Osteoblast (primary cell): ENCODE measurements around the gene SUGCT. TPM values are rescaled to one million over a fixed set of nuclear protein-coding genes. Genes with fewer than 3 reads are reported as not detected.
"Not testable (repeated sequence)": the region's sequence is repeated elsewhere in the genome, so short reads cannot be mapped to it uniquely, and the experiment has no call there.

Source experiments
- DNase-seq: peaks from one replicate; pipeline ENCODE4 v3.0.0; 2011; ENCODE audit warnings: low spot score, mixed read lengths; ENCODE audit not compliant: insufficient read length; ENCODE audit errors: missing footprints
- H2AFZ ChIP-seq: 2 replicates; pipeline ENCODE4 v1.6.0; 2011; ENCODE audit warnings: mild to moderate bottlenecking, low read length
- H3K27ac ChIP-seq: 2 replicates; pipeline ENCODE4 v1.5.1; 2011; ENCODE audit warnings: mild to moderate bottlenecking, low read depth, low read length, moderate library complexity
- H3K27me3 ChIP-seq: 2 replicates; pipeline ENCODE4 v1.6.0; 2012; ENCODE audit warnings: mild to moderate bottlenecking, control low read depth, inconsistent platforms, low read length, moderate library complexity; ENCODE audit not compliant: insufficient read depth
- H3K36me3 ChIP-seq: 2 replicates; pipeline ENCODE4 v1.5.1; 2011; ENCODE audit warnings: mild to moderate bottlenecking, low read length, control low read depth, moderate library complexity; ENCODE audit not compliant: insufficient read depth
- H3K4me1 ChIP-seq: 2 replicates; pipeline ENCODE4 v1.5.1; 2011; ENCODE audit warnings: mild to moderate bottlenecking, low read length, control low read depth, moderate library complexity; ENCODE audit not compliant: insufficient read depth
- H3K4me2 ChIP-seq: 2 replicates; pipeline ENCODE4 v1.6.0; 2011; ENCODE audit warnings: mild to moderate bottlenecking, low read length; ENCODE audit not compliant: insufficient read depth
- H3K4me3 ChIP-seq: fragments of 200-600 bp; sonication (generic); 3 replicates; pipeline ENCODE4 v1.5.1; 2012; ENCODE audit warnings: mild to moderate bottlenecking, low read length, inconsistent platforms; ENCODE audit not compliant: insufficient read depth
- H3K79me2 ChIP-seq: 2 replicates; pipeline ENCODE4 v1.6.0; 2012; ENCODE audit warnings: mild to moderate bottlenecking, low read length, control low read depth, inconsistent platforms; ENCODE audit not compliant: insufficient read depth
- H3K9me3 ChIP-seq: 2 replicates; pipeline ENCODE4 v1.5.1; 2011; ENCODE audit warnings: low read depth, low read length, control low read depth
- H4K20me1 ChIP-seq: 2 replicates; pipeline ENCODE4 v1.6.0; 2012; ENCODE audit warnings: mild to moderate bottlenecking, low read length, control low read depth; ENCODE audit not compliant: insufficient read depth
- total RNA-seq: library from RNA; depleted of rRNA; stranded (reverse); fragments of >200 nt; gene quantifications from 2 replicates; pipeline ENCODE4 v1.2.3, GENCODE V29; 2012
- TF ChIP-seq, protein P1 (sequence below): IDR thresholded peaks from 2 replicates; pipeline ENCODE4 v1.5.1; 2011; ENCODE audit warnings: mild to moderate bottlenecking, low read depth, low read length, moderate library complexity; ENCODE audit errors: extremely low read depth

Gene SUGCT
- total RNA-seq, 1 donor, result 21.7 TPM

DNA sequence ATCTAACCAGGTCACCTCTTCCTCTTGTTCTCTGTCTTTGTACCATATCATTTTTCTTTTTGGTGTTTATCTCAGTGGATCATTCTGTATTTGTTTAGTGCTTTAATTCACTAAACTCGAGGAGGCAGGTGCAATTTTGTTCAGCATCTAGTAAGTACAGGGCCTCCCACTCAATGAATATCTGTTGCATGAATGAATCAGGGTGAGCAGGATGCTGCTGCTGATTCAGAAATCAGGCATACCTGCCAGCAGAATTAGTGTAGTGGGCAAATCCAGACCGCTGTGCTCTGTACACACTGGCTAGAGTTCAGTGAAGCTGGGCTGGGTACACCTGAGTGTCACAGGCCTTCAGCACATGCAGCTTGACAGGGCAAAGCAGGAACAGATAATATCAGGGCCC, 511.9 kb downstream of the SUGCT start:
- H3K4me2 ChIP-seq, result no peak overlapping the region
- H3K79me2 ChIP-seq, result no peaks in the 10 kb centered on the region
- no peak overlapping the region for H3K27ac ChIP-seq
- H3K4me1 ChIP-seq, result no peaks in the 10 kb centered on the region
- no peak overlapping the region for H2AFZ ChIP-seq
- H4K20me1 ChIP-seq, result no peaks in the 10 kb centered on the region
- TF ChIP-seq, protein P1, sequence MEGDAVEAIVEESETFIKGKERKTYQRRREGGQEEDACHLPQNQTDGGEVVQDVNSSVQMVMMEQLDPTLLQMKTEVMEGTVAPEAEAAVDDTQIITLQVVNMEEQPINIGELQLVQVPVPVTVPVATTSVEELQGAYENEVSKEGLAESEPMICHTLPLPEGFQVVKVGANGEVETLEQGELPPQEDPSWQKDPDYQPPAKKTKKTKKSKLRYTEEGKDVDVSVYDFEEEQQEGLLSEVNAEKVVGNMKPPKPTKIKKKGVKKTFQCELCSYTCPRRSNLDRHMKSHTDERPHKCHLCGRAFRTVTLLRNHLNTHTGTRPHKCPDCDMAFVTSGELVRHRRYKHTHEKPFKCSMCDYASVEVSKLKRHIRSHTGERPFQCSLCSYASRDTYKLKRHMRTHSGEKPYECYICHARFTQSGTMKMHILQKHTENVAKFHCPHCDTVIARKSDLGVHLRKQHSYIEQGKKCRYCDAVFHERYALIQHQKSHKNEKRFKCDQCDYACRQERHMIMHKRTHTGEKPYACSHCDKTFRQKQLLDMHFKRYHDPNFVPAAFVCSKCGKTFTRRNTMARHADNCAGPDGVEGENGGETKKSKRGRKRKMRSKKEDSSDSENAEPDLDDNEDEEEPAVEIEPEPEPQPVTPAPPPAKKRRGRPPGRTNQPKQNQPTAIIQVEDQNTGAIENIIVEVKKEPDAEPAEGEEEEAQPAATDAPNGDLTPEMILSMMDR, result no peak
- no peak for DNase-seq
- H3K9me3 ChIP-seq, result no peaks in the 10 kb centered on the region
- no peaks in the 10 kb centered on the region for H3K27me3 ChIP-seq
- H3K4me3 ChIP-seq, result no peak overlapping the region
- H3K36me3 ChIP-seq, result no peaks in the 10 kb centered on the region

DNA sequence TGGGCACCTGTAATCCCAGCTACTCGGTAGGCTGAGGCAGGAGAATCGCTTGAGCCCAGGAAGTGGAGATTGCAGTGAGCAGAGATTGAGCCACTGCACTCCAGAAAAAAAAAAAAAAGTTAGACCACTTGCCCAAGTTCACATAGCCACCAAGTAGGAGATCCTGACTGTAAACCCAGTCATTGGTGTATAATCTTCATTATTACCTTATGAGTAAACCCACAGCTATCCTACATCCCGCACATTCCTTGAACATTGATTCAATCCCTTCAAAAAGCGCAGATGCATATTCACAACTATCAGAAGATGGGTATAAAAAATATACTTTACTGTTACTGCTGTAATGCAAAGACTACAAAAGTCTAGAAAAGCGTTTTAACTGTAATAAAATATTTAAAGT, 512.9 kb downstream of the SUGCT start:
- TF ChIP-seq, protein P1, result no peak
- Histone ChIP-seq H3K27ac (no peak overlapping the region), H3K36me3 (no peaks in the 10 kb centered on the region), H3K4me3 (no peak overlapping the region), H3K4me1 (no peaks in the 10 kb centered on the region), H3K79me2 (no peaks in the 10 kb centered on the region), H2AFZ (no peak overlapping the region), H4K20me1 (no peaks in the 10 kb centered on the region), H3K9me3 (no peaks in the 10 kb centered on the region), H3K4me2 (no peak overlapping the region), H3K27me3 (no peaks in the 10 kb centered on the region)
- peak; percentile 32 for DNase-seq

DNA sequence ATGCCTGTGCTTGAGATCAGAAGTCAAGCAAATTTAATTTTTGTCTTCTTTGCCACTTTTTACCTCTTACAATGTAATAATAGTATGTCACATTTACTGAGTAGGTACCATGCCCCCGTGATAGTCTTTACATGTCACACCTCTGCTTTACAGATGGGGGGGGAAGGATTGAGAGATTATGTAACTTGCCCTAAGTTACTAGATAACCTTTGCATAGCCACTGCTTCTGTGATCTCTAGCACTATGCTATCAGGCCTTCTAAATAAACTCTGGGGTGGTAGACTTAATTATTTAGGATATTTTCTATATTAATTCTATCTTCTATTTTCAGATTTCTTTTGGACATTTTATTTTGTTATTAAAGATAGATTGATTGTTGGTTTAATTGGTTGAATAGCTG, 514.4 kb downstream of the SUGCT start:
- Histone ChIP-seq H3K36me3 (no peaks in the 10 kb centered on the region), H4K20me1 (no peaks in the 10 kb centered on the region), H3K4me3 (no peak overlapping the region), H2AFZ (no peak overlapping the region), H3K79me2 (no peaks in the 10 kb centered on the region), H3K4me1 (no peaks in the 10 kb centered on the region), H3K27ac (no peak overlapping the region), H3K9me3 (no peaks in the 10 kb centered on the region), H3K27me3 (no peaks in the 10 kb centered on the region), H3K4me2 (no peak overlapping the region)
- DNase-seq, result no peak
- TF ChIP-seq, protein P1, result no peak

DNA sequence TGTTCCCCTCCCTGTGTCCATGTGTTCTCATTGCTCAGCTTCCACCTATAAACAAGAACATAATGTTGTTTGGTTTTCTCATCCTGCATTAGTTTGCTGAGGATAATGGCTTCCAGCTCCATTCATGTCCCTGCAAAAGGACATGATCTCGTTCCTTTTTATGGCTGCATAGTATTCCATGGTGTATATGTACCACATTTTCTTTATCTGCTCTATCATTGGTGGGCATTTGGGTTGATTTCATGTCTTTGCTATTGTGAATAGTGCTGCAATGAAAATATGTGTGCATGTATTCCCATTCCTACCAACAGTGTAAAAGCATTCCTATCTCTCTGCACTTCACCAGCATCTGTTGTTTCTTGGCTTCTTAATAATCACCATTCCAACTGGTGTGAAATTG, 516.1 kb downstream of the SUGCT start:
- not testable (repeated sequence) for DNase-seq, H4K20me1 ChIP-seq, H3K4me3 ChIP-seq, H3K36me3 ChIP-seq, H3K4me1 ChIP-seq, H2AFZ ChIP-seq, H3K9me3 ChIP-seq, H3K27ac ChIP-seq, H3K4me2 ChIP-seq, H3K27me3 ChIP-seq, H3K79me2 ChIP-seq

DNA sequence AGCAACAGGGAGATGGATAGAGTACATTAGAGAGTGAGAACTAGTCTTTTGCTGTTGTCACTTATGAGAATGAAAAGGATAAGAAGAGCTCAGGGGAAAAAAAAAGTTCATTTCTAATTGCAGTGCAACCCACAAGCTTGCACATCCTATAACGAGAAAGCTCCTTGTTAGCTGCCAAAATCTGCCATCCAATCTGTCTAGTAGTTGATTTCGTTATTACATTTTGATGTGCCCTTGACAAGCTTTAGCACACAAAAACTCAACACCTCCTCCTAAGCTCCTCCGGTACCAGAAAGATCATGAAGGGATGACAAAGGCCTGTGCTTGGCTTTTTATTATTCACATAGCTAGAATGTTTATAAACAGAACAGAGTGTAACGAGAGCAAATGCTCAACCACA, 519.4 kb downstream of the SUGCT start:
- Histone ChIP-seq H3K27me3 (no peaks in the 10 kb centered on the region), H3K4me3 (no peak overlapping the region), H3K36me3 (no peaks in the 10 kb centered on the region), H3K79me2 (no peaks in the 10 kb centered on the region), H4K20me1 (no peaks in the 10 kb centered on the region), H2AFZ (no peak overlapping the region), H3K4me1 (peaks cover 14% of the 10 kb centered on the region), H3K9me3 (no peaks in the 10 kb centered on the region), H3K4me2 (no peak overlapping the region), H3K27ac (no peak overlapping the region)
- no peak for DNase-seq
- TF ChIP-seq, protein P1, result no peak
